A549 (cell line): ENCODE data around the gene ANXA8.

Source experiments
- BHLHE40 ChIP-seq: IDR thresholded peaks from 2 replicates; pipeline ENCODE4 v1.6.1; 2012; ENCODE audit warnings: low read depth, low read length, inconsistent platforms
- CEBPB ChIP-seq, 2 experiments: fragments of >200 bp in 1 of 2; sonication (Bioruptor Twin) in 1 of 2; formaldehyde crosslinking in 1 of 2; IDR thresholded peaks; 2 replicates each; pipeline ENCODE4 v1.6.1; 2012 to 2016
- EHMT2 ChIP-seq: fragments of 200-600 bp; sonication (generic); IDR thresholded peaks from 2 replicates; pipeline ENCODE4 v1.6.1; 2016; ENCODE audit warnings: antibody characterized with exemption, low read depth, mild to moderate bottlenecking, moderate library complexity
- RCOR1 ChIP-seq: fragments of 150-350 bp; IDR thresholded peaks from 2 replicates; pipeline ENCODE4 v1.6.1; 2014; ENCODE audit warnings: antibody characterized with exemption, low read length, low read depth
- RNF2 ChIP-seq: fragments of 200-600 bp; sonication (generic); IDR thresholded peaks from 2 replicates; pipeline ENCODE4 v1.6.1; 2016; ENCODE audit warnings: low read depth, mild to moderate bottlenecking, antibody characterized with exemption, moderate library complexity, borderline replicate concordance
- TF ChIP-seq, protein P1 (sequence below): fragments of >200 bp; sonication (Bioruptor Twin); formaldehyde crosslinking; IDR thresholded peaks from 3 replicates; pipeline ENCODE4 v1.5.1; 2016
- TF ChIP-seq, protein P2 (sequence below): IDR thresholded peaks from 2 replicates; pipeline ENCODE4 v1.6.1; 2012
- TF ChIP-seq, protein P3 (sequence below): fragments of 150-350 bp; IDR thresholded peaks from 2 replicates; pipeline ENCODE4 v1.6.1; 2014; ENCODE audit warnings: low read depth, mild to moderate bottlenecking, low read length

DNA sequence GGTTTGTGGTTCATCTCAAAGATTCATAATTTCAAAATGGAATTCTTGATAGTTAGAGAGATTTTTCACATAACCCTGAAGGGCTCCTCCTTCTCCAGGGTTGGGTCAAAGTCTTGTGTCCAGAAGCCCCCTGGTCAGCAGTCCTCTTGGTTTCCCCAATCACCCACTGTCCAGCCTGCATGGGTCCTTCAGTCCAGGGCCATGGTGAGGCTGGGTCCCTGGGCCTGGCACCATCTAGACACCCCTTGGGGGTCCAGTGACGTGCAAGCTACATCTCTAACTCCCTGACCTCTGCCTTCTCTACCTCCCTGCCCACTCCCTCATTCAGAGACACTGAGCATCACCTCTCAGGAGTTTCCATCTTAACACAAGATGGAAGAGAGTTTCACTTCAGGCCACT is 26.1 kb downstream of the ANXA8 start:
- TF ChIP-seq, protein P1, sequence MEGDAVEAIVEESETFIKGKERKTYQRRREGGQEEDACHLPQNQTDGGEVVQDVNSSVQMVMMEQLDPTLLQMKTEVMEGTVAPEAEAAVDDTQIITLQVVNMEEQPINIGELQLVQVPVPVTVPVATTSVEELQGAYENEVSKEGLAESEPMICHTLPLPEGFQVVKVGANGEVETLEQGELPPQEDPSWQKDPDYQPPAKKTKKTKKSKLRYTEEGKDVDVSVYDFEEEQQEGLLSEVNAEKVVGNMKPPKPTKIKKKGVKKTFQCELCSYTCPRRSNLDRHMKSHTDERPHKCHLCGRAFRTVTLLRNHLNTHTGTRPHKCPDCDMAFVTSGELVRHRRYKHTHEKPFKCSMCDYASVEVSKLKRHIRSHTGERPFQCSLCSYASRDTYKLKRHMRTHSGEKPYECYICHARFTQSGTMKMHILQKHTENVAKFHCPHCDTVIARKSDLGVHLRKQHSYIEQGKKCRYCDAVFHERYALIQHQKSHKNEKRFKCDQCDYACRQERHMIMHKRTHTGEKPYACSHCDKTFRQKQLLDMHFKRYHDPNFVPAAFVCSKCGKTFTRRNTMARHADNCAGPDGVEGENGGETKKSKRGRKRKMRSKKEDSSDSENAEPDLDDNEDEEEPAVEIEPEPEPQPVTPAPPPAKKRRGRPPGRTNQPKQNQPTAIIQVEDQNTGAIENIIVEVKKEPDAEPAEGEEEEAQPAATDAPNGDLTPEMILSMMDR, result no peak
- no peak for TF ChIP-seq RCOR1
- no peak for TF ChIP-seq CEBPB (IDR thresholded peaks at IDR 0.05)
- TF ChIP-seq, protein P2, sequence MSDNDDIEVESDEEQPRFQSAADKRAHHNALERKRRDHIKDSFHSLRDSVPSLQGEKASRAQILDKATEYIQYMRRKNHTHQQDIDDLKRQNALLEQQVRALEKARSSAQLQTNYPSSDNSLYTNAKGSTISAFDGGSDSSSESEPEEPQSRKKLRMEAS, result no peak
- TF ChIP-seq RNF2, result no peak
- no peak for TF ChIP-seq BHLHE40
- TF ChIP-seq, protein P3, sequence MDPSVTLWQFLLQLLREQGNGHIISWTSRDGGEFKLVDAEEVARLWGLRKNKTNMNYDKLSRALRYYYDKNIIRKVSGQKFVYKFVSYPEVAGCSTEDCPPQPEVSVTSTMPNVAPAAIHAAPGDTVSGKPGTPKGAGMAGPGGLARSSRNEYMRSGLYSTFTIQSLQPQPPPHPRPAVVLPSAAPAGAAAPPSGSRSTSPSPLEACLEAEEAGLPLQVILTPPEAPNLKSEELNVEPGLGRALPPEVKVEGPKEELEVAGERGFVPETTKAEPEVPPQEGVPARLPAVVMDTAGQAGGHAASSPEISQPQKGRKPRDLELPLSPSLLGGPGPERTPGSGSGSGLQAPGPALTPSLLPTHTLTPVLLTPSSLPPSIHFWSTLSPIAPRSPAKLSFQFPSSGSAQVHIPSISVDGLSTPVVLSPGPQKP, result no peak
- TF ChIP-seq EHMT2, result no peak
